ENCODE data around the gene TUBB2A. TPM values are rescaled to one million over a fixed set of nuclear protein-coding genes. Genes with fewer than 3 reads are reported as not detected.

Gene TUBB2A
- 1,417 TPM for total RNA-seq

DNA sequence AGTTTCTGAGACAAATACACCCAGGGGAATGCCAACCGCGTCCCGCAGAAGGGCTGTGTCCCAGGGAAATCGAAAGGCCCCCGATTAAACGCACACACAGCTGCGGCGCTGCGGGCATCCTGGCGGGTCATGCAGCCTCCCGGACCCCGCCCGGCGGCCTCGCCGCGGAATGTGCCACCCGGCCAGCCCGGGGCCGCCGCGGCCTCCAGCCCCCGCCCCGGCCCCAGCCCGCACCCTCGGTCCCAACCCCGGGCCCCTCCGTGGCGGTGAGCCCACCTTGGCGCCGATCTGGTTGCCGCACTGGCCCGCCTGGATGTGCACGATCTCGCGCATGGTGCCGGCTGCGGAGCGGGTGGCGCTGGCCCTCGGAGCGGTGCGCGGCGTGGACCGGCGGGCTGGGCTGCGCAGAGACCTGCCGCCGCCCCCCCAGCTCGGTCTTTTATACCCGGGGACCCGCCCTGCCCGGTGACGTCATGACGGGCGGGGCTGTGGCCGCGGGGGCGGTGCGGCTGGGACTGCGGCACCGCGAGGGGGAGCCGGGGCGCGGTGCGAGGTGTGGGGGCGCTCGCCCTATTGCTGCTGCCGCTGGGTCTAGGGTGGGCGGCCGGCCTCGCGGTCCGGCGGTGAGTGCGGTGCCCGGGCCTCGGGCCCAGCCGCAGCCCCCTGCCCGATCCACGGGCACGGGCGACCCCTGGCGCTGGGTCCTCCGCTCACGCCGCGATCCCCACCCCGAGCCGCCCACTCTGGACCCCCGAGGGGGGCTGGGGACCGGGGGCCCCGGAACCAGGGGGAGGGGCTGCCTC, at the start of gene TUBB2A:
Gene TUBB2A, minus strand, starts transcription at position 414 of the 803 bp plus-strand sequence. Its CDS starts 81 bp downstream, at position 333.

DNA sequence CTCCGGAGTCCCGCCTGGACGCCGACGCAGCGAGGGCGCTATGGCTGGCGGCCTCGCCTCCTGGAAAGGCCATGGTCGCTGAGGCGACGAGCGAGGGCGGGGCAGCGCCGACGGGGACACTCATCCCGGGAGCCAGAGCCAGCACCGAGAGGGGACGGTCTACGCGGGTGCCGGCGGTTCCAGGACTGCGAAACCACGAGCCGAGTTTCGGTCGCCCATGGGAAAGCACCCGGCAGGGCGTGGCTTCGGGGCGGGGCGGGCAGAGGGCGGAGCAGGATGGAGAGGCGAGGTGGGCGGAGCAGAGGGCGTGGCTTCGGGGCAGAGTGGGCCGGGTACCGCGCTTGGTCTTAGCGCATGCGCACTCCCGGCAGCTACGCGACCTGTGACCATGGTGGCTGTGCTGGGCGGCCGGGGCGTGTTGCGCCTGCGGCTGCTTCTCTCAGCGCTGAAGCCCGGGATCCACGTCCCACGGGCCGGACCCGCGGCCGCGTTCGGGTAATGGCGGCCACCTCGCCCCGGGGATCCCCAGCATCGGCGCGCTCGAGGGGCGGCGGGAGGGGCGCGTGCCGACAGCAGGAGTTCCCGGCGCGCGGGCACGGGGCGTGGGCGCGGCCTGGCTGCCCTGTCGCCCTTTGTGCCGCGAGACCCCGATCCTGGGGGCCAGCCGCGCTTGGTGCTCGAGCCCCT, 38.8 kb downstream of the TUBB2A start, which contains the start of gene BPHL:
Gene BPHL, plus strand, starts transcription at position 359 of the 687 bp plus-strand sequence. Its CDS starts 30 bp downstream, at position 389.

Other genes with a start within 250 kb of the TUBB2A start
- gene SERPINB6, start 186.0 kb downstream of the TUBB2A start, total RNA-seq: 27.5 TPM
- 14.5 TPM for gene NQO2, start 157.7 kb downstream of the TUBB2A start, total RNA-seq
- 11.3 TPM for gene RIPK1, start 89.0 kb downstream of the TUBB2A start, total RNA-seq
- gene BPHL, start 38.8 kb downstream of the TUBB2A start, total RNA-seq: 27.7 TPM
- gene TUBB2B, start 70.1 kb upstream of the TUBB2A start, total RNA-seq: 2,535 TPM
- 28.4 TPM for gene PSMG4, start 101.4 kb upstream of the TUBB2A start, total RNA-seq